ENCODE data around the gene DNAH14.

DNA sequence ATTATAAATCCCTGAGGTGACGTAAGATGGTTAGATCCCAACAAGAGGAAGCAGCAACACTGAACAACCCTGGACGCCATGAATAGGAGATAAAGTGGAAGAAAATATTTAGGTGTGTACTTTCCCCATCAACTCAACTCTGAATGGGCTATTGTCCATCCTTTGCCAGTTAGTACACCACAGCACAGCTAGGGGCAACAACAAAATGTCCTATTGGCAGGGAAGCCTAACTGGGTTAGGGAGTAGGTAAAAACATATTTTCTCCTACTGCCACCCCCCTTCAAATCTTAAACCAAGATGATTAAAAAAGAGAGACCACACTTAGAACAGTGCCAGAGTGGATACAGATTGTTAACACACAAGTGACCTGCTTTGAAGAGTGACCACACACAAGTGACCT, 278.3 kb downstream of the DNAH14 start:
- TF ChIP-seq, protein P1, sequence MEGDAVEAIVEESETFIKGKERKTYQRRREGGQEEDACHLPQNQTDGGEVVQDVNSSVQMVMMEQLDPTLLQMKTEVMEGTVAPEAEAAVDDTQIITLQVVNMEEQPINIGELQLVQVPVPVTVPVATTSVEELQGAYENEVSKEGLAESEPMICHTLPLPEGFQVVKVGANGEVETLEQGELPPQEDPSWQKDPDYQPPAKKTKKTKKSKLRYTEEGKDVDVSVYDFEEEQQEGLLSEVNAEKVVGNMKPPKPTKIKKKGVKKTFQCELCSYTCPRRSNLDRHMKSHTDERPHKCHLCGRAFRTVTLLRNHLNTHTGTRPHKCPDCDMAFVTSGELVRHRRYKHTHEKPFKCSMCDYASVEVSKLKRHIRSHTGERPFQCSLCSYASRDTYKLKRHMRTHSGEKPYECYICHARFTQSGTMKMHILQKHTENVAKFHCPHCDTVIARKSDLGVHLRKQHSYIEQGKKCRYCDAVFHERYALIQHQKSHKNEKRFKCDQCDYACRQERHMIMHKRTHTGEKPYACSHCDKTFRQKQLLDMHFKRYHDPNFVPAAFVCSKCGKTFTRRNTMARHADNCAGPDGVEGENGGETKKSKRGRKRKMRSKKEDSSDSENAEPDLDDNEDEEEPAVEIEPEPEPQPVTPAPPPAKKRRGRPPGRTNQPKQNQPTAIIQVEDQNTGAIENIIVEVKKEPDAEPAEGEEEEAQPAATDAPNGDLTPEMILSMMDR (IDR thresholded peaks at IDR 0.05; ENCODE audit: poor library complexity), result no peak
- no peak for TF ChIP-seq EZH2phosphoT487 (IDR thresholded peaks at IDR 0.05; ENCODE audit: low read depth, severe bottlenecking, unreplicated experiment)
- TF ChIP-seq EZH2 (IDR thresholded peaks at IDR 0.05; ENCODE audit: borderline replicate concordance), result no peak
